G401.6 (cell line): Measurements from ENCODE around the gene NIM1K.
"Not testable (repeated sequence)": the region's sequence is repeated elsewhere in the genome, so short reads cannot be mapped to it uniquely, and the experiment has no call there.

ENCODE experiments used
- FAIRE-seq: peaks from 2 replicates; lab custom pipeline; 2012; peaks lifted over from hg19 to GRCh38; lab: Jason Lieb, UNC

The NIM1K gene

GRCh38 chr5:43190755-43191603 is 1.0 kb upstream of the NIM1K start:
- FAIRE-seq: no peak

- FAIRE-seq: no peak
These were observed 644 bp downstream of the NIM1K start for GRCh38 chr5:43192558-43193180.

GRCh38 chr5:43193181-43193893 is 1.3 kb downstream of the NIM1K start:
- FAIRE-seq: no peak

- no peak for FAIRE-seq
These were observed 1.9 kb downstream of the NIM1K start for GRCh38 chr5:43193894-43194265.

GRCh38 chr5:43195670-43196265 is 3.7 kb downstream of the NIM1K start:
- no peak for FAIRE-seq

- FAIRE-seq: no peak
These were observed 5.5 kb downstream of the NIM1K start for GRCh38 chr5:43197535-43197934.

GRCh38 chr5:43201442-43201841 is 9.4 kb downstream of the NIM1K start:
- not testable (repeated sequence) for FAIRE-seq

GRCh38 chr5:43202380-43202779 is 10.4 kb downstream of the NIM1K start:
- no peak for FAIRE-seq

GRCh38 chr5:43203373-43203772 is 11.3 kb downstream of the NIM1K start:
- no peak for FAIRE-seq

GRCh38 chr5:43204958-43205357 is 12.9 kb downstream of the NIM1K start:
- FAIRE-seq: no peak

GRCh38 chr5:43207601-43208000 is 15.6 kb downstream of the NIM1K start:
- FAIRE-seq: no peak

GRCh38 chr5:43208658-43209057 is 16.6 kb downstream of the NIM1K start:
- FAIRE-seq: no peak

- no peak for FAIRE-seq
These were observed 17.0 kb downstream of the NIM1K start for GRCh38 chr5:43209060-43209459.

GRCh38 chr5:43209833-43210232 is 17.8 kb downstream of the NIM1K start:
- FAIRE-seq: no peak

GRCh38 chr5:43210570-43210969 is 18.5 kb downstream of the NIM1K start:
- no peak for FAIRE-seq

GRCh38 chr5:43213951-43214350 is 21.9 kb downstream of the NIM1K start:
- FAIRE-seq: no peak

GRCh38 chr5:43215073-43215631 is 23.1 kb downstream of the NIM1K start:
- no peak for FAIRE-seq

- FAIRE-seq: no peak
These were observed 24.9 kb downstream of the NIM1K start for GRCh38 chr5:43216941-43217340.

GRCh38 chr5:43219120-43219519 is 27.1 kb downstream of the NIM1K start:
- FAIRE-seq: no peak

- FAIRE-seq: no peak
These were observed 29.5 kb downstream of the NIM1K start for GRCh38 chr5:43221502-43221901.

- no peak for FAIRE-seq
These were observed 33.7 kb downstream of the NIM1K start for GRCh38 chr5:43225649-43226245.

GRCh38 chr5:43227655-43228054 is 35.6 kb downstream of the NIM1K start:
- peak; percentile 91 for FAIRE-seq
